ENCODE results near the gene BMPR1A. TPM values are rescaled to one million over a fixed set of nuclear protein-coding genes. Genes with fewer than 3 reads are reported as not detected.
A peak's percentile ranks its signal among the peaks of the same experiment; 100 is the strongest.

BMPR1A gene
- total and polyA plus RNA-seq, 2 experiments from 2014 or later = 14.2 to 82.5 TPM

DNA sequence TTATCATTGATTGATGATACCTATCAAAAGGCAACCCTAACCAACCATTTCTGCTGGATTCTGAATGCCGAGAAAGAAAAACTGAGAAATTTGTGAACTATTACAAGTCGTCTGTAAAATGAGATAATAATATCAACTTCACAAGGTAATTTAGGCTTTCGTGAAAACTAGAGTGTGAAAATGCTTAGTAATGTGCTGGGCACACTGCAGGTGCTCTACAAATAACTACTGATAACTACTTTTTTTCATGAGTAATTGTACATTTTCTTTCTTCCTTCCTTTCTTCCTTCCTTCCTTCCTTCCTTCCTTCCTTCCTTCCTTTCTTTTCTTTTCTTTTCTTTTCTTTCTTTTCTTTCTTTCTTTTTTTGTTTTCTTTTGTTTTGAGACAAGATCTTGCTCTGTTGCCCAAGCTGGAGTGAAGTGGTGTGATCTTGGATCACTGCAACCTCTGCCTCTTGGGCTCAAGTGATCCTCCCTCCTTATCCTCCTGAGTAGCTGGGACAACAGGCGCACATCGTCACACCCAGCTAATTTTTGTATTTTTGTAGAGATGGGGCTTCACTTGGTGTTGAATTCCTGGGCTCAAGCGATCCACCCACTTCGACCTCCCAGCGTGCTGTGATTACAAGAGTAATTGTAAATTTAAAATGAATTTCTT, 42.9 kb downstream of the BMPR1A start:
- ATAC-seq (peak; percentile 9; the same call in 2 of the 3 replicates), DNase-seq (ENCODE audit: low spot score) (no peak)
- H2AFZ ChIP-seq = no peak overlapping the region
- peaks cover 97% of the 10 kb centered on the region for H3K79me2 ChIP-seq (replicated peaks; ENCODE audit: insufficient read depth)
- peak overlapping the region; percentile 8; the same call in 1 of the 2 replicates for H3K4me3 ChIP-seq
- Mint-ChIP-seq H3K27ac (peak overlapping the region; percentile 96), H3K27me3 (ENCODE audit: insufficient read depth, low read depth, poor library complexity) (peaks cover 11% of the 10 kb centered on the region), H3K4me3 (peak overlapping the region; percentile 51), H3K36me3 (ENCODE audit: low read depth) (peaks cover 4% of the 10 kb centered on the region; the same call in 2 of the 3 replicates), H3K4me1 (peaks cover 57% of the 10 kb centered on the region), H3K9me3 (no peaks in the 10 kb centered on the region)
- peak overlapping the region; percentile 45 for H3K4me2 ChIP-seq
- H3F3A ChIP-seq (replicated peaks; ENCODE audit: low read depth) = no peaks in the 10 kb centered on the region
- no peaks in the 10 kb centered on the region for H4K20me1 ChIP-seq (replicated peaks; ENCODE audit: insufficient read depth)
- no peaks in the 10 kb centered on the region for H3K9me2 ChIP-seq (ENCODE audit: insufficient read depth)
- H3K27ac ChIP-seq (ENCODE audit: low read depth) = peak overlapping the region; percentile 81
- no peaks in the 10 kb centered on the region for H3K27me3 ChIP-seq (ENCODE audit: insufficient read depth)
- H3K36me3 ChIP-seq (ENCODE audit: insufficient read depth) = no peaks in the 10 kb centered on the region
- H3K4me1 ChIP-seq (ENCODE audit: insufficient read depth) = peaks cover 77% of the 10 kb centered on the region
- TF ChIP-seq, protein P1, sequence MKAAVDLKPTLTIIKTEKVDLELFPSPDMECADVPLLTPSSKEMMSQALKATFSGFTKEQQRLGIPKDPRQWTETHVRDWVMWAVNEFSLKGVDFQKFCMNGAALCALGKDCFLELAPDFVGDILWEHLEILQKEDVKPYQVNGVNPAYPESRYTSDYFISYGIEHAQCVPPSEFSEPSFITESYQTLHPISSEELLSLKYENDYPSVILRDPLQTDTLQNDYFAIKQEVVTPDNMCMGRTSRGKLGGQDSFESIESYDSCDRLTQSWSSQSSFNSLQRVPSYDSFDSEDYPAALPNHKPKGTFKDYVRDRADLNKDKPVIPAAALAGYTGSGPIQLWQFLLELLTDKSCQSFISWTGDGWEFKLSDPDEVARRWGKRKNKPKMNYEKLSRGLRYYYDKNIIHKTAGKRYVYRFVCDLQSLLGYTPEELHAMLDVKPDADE (IDR thresholded peaks at IDR 0.05) = no peak
- no peak for TF ChIP-seq CTCF (conservative IDR thresholded peaks at IDR 0.05; ENCODE audit: low read depth in 2 of 2)
- TF ChIP-seq CREB1 (CRISPR knock-in tag; IDR thresholded peaks at IDR 0.05; ENCODE audit: low read depth) = no peak
- TF ChIP-seq ZNF462 (CRISPR knock-in tag; IDR thresholded peaks at IDR 0.05) = no peak
- TF ChIP-seq STAT1 (IDR thresholded peaks at IDR 0.05; ENCODE audit: unreplicated experiment) = no peak
- no peak for TF ChIP-seq ZNF331 (CRISPR knock-in tag; IDR thresholded peaks at IDR 0.05; ENCODE audit: low read depth)
- no peak for TF ChIP-seq EZH2 (IDR thresholded peaks at IDR 0.05; ENCODE audit: low read depth, unreplicated experiment)
- TF ChIP-seq, protein P2, sequence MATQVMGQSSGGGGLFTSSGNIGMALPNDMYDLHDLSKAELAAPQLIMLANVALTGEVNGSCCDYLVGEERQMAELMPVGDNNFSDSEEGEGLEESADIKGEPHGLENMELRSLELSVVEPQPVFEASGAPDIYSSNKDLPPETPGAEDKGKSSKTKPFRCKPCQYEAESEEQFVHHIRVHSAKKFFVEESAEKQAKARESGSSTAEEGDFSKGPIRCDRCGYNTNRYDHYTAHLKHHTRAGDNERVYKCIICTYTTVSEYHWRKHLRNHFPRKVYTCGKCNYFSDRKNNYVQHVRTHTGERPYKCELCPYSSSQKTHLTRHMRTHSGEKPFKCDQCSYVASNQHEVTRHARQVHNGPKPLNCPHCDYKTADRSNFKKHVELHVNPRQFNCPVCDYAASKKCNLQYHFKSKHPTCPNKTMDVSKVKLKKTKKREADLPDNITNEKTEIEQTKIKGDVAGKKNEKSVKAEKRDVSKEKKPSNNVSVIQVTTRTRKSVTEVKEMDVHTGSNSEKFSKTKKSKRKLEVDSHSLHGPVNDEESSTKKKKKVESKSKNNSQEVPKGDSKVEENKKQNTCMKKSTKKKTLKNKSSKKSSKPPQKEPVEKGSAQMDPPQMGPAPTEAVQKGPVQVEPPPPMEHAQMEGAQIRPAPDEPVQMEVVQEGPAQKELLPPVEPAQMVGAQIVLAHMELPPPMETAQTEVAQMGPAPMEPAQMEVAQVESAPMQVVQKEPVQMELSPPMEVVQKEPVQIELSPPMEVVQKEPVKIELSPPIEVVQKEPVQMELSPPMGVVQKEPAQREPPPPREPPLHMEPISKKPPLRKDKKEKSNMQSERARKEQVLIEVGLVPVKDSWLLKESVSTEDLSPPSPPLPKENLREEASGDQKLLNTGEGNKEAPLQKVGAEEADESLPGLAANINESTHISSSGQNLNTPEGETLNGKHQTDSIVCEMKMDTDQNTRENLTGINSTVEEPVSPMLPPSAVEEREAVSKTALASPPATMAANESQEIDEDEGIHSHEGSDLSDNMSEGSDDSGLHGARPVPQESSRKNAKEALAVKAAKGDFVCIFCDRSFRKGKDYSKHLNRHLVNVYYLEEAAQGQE (IDR thresholded peaks at IDR 0.05; ENCODE audit: unreplicated experiment) = no peak
- TF ChIP-seq EZH2phosphoT487 (IDR thresholded peaks at IDR 0.05; ENCODE audit: unreplicated experiment) = no peak
